Right lobe of liver (tissue), 4 donors: ENCODE data around the gene LNX1.

ENCODE experiments used
- CTCF ChIP-seq, 4 donors: fragments of 200-600 bp in 3 of 4; fragments of 450-650 bp in 1 of 4; IDR thresholded peaks; one replicate each; pipeline versions ENCODE4 v1.5.1 to v1.8.0; 2016 to 2022; ENCODE audit warnings: antibody characterized with exemption in 4 of 4, mild to moderate bottlenecking in 2 of 4
- POLR2A ChIP-seq: fragments of 450-650 bp; IDR thresholded peaks from one replicate; pipeline ENCODE4 v1.6.1; 2017; ENCODE audit warnings: antibody characterized with exemption, mild to moderate bottlenecking
- donor health status: DM: no; HTN: no; CAD: no.
- donor health status: DM: no; HTN: no; CAD: no.
- donor health status: DM: no; HTN: yes; CAD: no.

- no peak for TF ChIP-seq CTCF (IDR thresholded peaks at IDR 0.05)
- TF ChIP-seq POLR2A, result no peak
Observed at GRCh38 chr4:53510321-53510720, 81.0 kb downstream of the LNX1 start.
